Gastroesophageal sphincter (tissue), 4 donors: ENCODE data around the gene PRKAG2. TPM values are rescaled to one million over a fixed set of nuclear protein-coding genes. Genes with fewer than 3 reads are reported as not detected.

ENCODE experiments used
- ATAC-seq: fragments of 150-250 bp; one replicate; pipeline ENCODE4 v1.9.1; 2016; ENCODE audit warnings: mild to moderate bottlenecking, moderate library complexity
- H3K27ac ChIP-seq, 4 donors: fragments of 200-600 bp; sonication (generic) in 3 of 4; 1 replicate in 3 of 4; 2 replicates in 1 of 4; pipeline ENCODE4 v1.5.1; 2016 to 2019
- H3K27me3 ChIP-seq: fragments of 200-600 bp; sonication (generic); one replicate; pipeline ENCODE4 v1.5.1; 2019
- H3K36me3 ChIP-seq, 2 donors: fragments of 200-600 bp; sonication (generic); one replicate each; pipeline ENCODE4 v1.5.1; 2019; ENCODE audit warnings: control low read depth in 1 of 2
- H3K4me1 ChIP-seq, 3 donors: fragments of 200-600 bp; sonication (generic); 1 replicate in 2 of 3; 2 replicates in 1 of 3; pipeline ENCODE4 v1.5.1; 2016 to 2019; ENCODE audit warnings: control low read depth in 2 of 3
- H3K4me3 ChIP-seq, 2 donors: fragments of 200-600 bp; sonication (generic); one replicate each; pipeline ENCODE4 v1.5.1; 2019; ENCODE audit warnings: mild to moderate bottlenecking in 1 of 2, moderate library complexity in 1 of 2
- H3K9me3 ChIP-seq, 3 donors: fragments of 200-600 bp; sonication (generic); one replicate each; pipeline ENCODE4 v1.5.1; 2017 to 2019; ENCODE audit warnings: control low read depth in 2 of 3
- EP300 ChIP-seq: sonication (generic); formaldehyde crosslinking; IDR thresholded peaks from one replicate; pipeline ENCODE4 v1.6.1; 2017; ENCODE audit warnings: antibody characterized with exemption, mild to moderate bottlenecking
- POLR2A ChIP-seq, 2 donors: fragments of 450-650 bp; IDR thresholded peaks; one replicate each; pipeline ENCODE4 v1.6.1; 2017; ENCODE audit warnings: antibody characterized with exemption in 2 of 2, mild to moderate bottlenecking in 2 of 2, moderate library complexity in 1 of 2
- POLR2AphosphoS5 ChIP-seq: sonication (generic); formaldehyde crosslinking; IDR thresholded peaks from one replicate; pipeline ENCODE4 v1.6.1; 2017; ENCODE audit warnings: antibody characterized with exemption
- WGBS, 2 donors: methylation state at CpG; one replicate each; pipeline ENCODE4 v1.1.5; 2018; ENCODE audit warnings: low coverage in 1 of 2; 5-methylcytosine and 5-hydroxymethylcytosine counted together
- total RNA-seq, 4 donors: library from RNA; depleted of rRNA; stranded (reverse); fragments of >200 nt; gene quantifications; one replicate each; pipeline ENCODE4 v1.1.0, GENCODE V29; 2016
- TF ChIP-seq, protein P1 (sequence below), 4 experiments: fragments of 200-600 bp in 2 of 4; fragments of 450-650 bp in 2 of 4; sonication (generic) in 1 of 4; IDR thresholded peaks; one replicate each; pipeline ENCODE4 v1.5.1; 2017 to 2019; ENCODE audit warnings: antibody characterized with exemption in 4 of 4, mild to moderate bottlenecking in 2 of 4, moderate library complexity in 2 of 4

Gene PRKAG2
- total RNA-seq, 4 donors from 2014 or later, result 48.9 to 89.0 (median 75.7) TPM

DNA sequence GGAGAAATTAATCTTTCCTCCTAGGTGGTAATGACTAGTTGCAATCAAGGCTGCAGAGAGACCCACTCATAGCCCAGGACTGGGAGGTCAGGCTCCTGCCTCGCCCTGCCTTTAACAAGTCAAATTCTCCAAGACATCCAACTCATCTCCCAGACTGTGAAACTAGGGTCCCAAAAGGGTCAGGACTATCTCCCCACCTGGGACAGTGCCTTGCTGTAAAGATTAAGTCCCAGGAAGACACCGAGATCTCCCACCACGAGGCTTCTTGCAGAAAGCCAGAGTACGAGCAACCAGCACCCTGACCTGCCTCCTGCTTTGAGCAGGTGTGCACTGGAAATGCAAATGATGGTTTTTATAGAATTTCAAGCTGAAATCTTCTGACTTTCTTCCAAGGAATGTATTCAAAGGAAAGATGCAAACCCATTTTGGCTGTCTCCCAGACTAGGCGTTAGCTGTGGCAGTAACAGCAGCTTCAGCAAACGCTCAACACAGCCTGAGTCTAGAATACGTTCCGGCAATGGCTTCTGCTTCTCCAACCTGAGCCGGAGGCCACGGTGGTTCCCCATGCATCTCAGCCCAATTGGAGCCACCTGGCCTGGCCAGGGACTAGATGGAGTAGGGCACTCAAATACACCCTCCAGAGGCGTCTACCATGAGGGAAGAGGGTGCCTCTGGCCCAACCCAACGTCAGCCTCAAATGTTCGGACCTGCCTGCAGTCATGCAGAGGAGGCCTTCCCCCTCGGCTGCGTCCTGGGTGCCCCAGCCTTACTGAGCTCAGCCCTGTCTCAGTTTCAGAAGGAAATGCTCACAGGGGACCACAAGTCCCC, 170.4 kb downstream of the PRKAG2 start:
- H3K27ac ChIP-seq, result no peak overlapping the region
- H3K27me3 ChIP-seq, result no peaks in the 10 kb centered on the region
- TF ChIP-seq POLR2AphosphoS5, result no peak
- no peak for TF ChIP-seq POLR2A (IDR thresholded peaks at IDR 0.05)
- TF ChIP-seq, protein P1, sequence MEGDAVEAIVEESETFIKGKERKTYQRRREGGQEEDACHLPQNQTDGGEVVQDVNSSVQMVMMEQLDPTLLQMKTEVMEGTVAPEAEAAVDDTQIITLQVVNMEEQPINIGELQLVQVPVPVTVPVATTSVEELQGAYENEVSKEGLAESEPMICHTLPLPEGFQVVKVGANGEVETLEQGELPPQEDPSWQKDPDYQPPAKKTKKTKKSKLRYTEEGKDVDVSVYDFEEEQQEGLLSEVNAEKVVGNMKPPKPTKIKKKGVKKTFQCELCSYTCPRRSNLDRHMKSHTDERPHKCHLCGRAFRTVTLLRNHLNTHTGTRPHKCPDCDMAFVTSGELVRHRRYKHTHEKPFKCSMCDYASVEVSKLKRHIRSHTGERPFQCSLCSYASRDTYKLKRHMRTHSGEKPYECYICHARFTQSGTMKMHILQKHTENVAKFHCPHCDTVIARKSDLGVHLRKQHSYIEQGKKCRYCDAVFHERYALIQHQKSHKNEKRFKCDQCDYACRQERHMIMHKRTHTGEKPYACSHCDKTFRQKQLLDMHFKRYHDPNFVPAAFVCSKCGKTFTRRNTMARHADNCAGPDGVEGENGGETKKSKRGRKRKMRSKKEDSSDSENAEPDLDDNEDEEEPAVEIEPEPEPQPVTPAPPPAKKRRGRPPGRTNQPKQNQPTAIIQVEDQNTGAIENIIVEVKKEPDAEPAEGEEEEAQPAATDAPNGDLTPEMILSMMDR (IDR thresholded peaks at IDR 0.05), result no peak
- TF ChIP-seq EP300, result no peak
- H3K9me3 ChIP-seq, result no peaks in the 10 kb centered on the region
- peaks cover 0 to 16% (median 4%) of the 10 kb centered on the region in 3 donors for H3K4me1 ChIP-seq
- no peak overlapping the region for H3K4me3 ChIP-seq
- 100% methylated on average over 1 of the region's 15 CpGs; no CpG with 5 or more reads in 1 of the 2 donors for WGBS, 2 donors
- H3K36me3 ChIP-seq, result no peaks in the 10 kb centered on the region
- ATAC-seq, result no peak

DNA sequence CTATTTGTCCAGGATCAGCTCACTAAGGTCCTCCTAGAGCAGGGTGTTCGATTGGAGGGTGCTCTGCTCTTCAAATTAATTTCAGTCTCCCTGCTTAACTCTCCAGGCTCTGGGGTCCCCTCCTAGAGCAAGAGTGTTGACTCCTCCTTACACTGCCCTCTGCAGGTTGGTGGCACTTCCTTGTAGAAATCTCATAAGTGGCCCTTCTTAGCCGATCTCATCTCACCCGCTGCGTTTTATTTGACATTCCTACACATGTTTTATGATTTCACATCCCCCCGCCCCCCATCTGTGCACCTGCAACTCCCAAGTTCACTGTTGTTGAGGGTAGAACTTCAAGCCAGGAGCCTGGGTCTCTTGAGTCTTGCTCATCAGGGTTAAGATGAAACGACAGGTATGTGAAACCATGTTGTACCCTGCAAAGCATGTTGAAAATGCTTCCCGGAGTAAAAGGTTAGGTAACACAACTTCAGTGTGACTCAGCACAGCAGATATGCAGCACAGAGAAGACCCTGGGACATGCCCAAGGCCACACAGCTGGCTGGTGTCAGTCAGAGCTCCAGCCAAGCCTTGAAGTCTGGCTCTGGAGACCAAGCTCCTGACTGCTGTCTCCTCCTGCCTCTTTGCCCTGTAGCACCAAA, 171.2 kb downstream of the PRKAG2 start:
- Histone ChIP-seq H3K9me3 (no peaks in the 10 kb centered on the region), H3K36me3 (no peaks in the 10 kb centered on the region), H3K27me3 (no peaks in the 10 kb centered on the region), H3K4me1 (peaks cover 0 to 20% (median 4%) of the 10 kb centered on the region in 3 donors), H3K4me3 (no peak overlapping the region), H3K27ac (no peak overlapping the region)
- WGBS, 2 donors, result 0 to 47% methylated on average over 3 to 5 of the region's 7 CpGs
- ATAC-seq, result peak; percentile 61
- TF ChIP-seq POLR2A (IDR thresholded peaks at IDR 0.05) (no peak), EP300 (no peak), POLR2AphosphoS5 (peak; percentile 43)
- TF ChIP-seq, protein P1 (IDR thresholded peaks at IDR 0.05), result peak in 3 of 4 experiments; percentile 58 to 64 (median 58)

DNA sequence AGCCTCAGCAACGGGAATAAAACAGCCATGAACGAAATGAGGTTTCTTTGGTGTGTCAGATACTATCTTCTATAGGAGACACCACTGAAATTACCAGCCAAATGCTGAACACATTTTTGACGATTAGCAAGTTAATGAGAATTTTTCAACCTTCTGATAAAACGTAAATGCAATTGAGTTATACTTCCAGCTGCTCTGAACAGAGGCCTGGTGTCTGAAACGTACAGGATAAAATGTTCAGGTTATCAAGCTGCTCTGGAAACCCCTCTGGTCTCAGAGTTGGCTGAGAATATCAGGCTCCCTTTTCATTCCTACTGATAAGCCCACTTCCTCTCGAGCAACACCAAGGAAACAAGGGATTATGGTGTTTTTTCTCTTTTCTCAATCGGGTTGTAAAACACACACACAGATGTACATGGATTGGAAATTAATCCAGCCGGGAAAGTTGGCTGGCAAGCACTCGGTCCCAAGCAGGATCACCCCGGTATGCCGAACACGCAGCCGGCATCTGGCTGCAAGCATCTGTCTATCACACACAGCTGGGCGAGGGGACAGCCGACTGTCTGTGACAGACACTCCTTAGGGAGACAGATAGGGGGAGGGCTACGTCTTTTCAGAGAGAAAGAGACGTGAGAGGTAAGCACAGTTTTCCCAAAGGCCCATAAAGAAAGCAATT, 171.8 kb downstream of the PRKAG2 start:
- ATAC-seq, result peak; percentile 6
- TF ChIP-seq, protein P1 (IDR thresholded peaks at IDR 0.05), result no peak
- TF ChIP-seq POLR2AphosphoS5 (no peak), EP300 (no peak), POLR2A (IDR thresholded peaks at IDR 0.05) (no peak)
- no peak overlapping the region for H3K27ac ChIP-seq
- H3K27me3 ChIP-seq, result no peaks in the 10 kb centered on the region
- H3K4me1 ChIP-seq, result peaks cover 0 to 21% (median 4%) of the 10 kb centered on the region in 3 donors
- H3K9me3 ChIP-seq, result no peaks in the 10 kb centered on the region
- H3K4me3 ChIP-seq, result no peak overlapping the region
- H3K36me3 ChIP-seq, result no peaks in the 10 kb centered on the region
- WGBS, 2 donors, result 49 to 80% methylated on average over 8 to 10 of the region's 17 CpGs

DNA sequence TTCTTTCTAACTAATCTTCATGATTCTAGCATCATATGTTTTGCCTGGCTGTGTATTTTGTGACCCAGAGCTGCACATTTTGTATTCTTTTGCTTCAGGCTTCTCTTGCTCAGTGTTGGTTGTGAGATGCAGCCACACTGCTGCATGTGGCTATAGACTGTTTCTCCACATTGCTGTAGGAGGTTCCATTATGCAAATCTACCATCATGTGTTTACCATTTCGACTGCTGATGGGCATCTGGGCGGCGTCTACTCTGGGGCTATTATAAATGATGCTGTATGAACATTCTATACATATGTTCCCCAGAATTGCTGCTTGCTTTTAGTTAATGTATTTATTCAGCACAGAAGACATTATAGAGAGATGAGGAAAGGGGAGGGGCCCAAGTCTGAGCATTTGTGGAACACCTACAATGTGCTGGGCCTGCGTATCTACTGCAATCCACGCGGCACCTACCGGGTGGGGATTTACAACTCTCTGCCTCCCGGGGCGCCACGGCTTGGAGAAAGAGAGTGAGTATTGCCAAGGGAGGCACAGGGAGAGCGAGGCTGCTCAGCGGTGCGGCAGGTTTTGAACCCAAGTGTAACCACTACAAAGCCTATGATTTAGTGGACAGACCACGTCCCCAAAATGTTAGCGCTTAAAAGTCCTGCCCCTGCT, 172.5 kb downstream of the PRKAG2 start:
- TF ChIP-seq POLR2A (IDR thresholded peaks at IDR 0.05), result no peak
- TF ChIP-seq, protein P1 (IDR thresholded peaks at IDR 0.05), result no peak
- no peak for TF ChIP-seq EP300
- no peak for TF ChIP-seq POLR2AphosphoS5
- WGBS, 2 donors, result 92 to 97% methylated on average over 13 to 14 of the region's 15 CpGs
- Histone ChIP-seq H3K36me3 (no peaks in the 10 kb centered on the region), H3K9me3 (no peaks in the 10 kb centered on the region), H3K4me3 (no peak overlapping the region), H3K27me3 (no peaks in the 10 kb centered on the region), H3K27ac (no peak overlapping the region), H3K4me1 (peaks cover 0 to 28% (median 4%) of the 10 kb centered on the region in 3 donors)
- ATAC-seq, result no peak
